ENCODE measurements around the gene CTSZ. TPM values are rescaled to one million over a fixed set of nuclear protein-coding genes. Genes with fewer than 3 reads are reported as not detected.
"Not testable (repeated sequence)": the region's sequence is repeated elsewhere in the genome, so short reads cannot be mapped to it uniquely, and the experiment has no call there.

The CTSZ gene
- total and polyA plus RNA-seq, 2 donors (not counting 1 experiment from before 2014, with no cell fraction given): 285 to 319 TPM

DNA sequence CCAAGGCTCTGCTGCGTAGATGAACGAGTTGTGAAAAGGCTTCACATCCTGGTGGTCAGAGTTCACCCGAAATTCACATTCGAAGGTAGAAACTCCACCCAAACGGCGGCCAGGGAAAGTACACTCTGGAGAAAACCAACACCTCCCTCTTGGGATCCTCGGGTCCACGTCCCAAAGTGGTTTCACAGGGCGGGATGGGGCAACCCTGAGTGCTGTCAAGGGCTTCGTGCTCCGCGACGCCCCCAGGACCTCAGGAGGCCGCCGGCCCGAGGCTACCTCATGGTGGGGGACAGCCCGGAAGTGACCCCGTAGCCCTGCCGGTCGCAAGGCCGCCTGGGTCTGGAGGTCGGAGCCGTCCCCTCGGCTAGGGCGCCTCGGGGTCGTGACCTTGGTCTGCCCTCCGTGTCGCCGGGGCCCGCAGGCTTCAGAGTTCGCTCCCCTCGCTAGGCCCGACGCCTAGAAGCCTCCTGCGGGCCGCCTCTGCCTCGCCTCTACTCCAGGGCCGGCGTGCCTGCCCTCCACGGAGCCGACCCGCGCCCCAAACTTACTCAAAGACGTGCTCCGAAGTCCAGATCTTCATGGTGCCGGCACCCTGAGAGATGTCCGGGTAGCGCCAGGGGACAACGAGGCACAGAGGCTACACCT, 35.2 kb upstream of the CTSZ start, which contains the start of gene PRELID3B:
Gene PRELID3B, minus strand, starts transcription at position 636 of the 645 bp plus-strand sequence. Its CDS starts 56 bp downstream, at position 580.
- Histone ChIP-seq H3K79me2 (ENCODE audit: control insufficient read depth, insufficient read depth, low read length) (peaks cover 61% of the 10 kb centered on the region), H3K9me3 (ENCODE audit: control extremely low read depth in 1 of 3, control insufficient read depth in 2 of 3, insufficient read depth in 1 of 3, low read length in 2 of 3) (no peaks in the 10 kb centered on the region), H3K27ac (ENCODE audit: low read length in 2 of 2) (peak within 1 kb of the TSS; percentile 69 to 89), H3K9ac (ENCODE audit: low read length) (peak within 1 kb of the TSS; percentile 88), H2AFZ (ENCODE audit: insufficient read depth, low read depth, low read length, poor library complexity, severe bottlenecking) (peak within 1 kb of the TSS; percentile 84), H3K36me3 (replicated peaks in 1 of 2; ENCODE audit: control extremely low read depth in 1 of 2, control insufficient read depth in 1 of 2, extremely low read depth in 1 of 2, insufficient read depth in 2 of 2, low read length in 1 of 2) (peaks cover 0 to 20% of the 10 kb centered on the region in 2 experiments), H3K4me3 (ENCODE audit: control extremely low read depth in 1 of 5, extremely low read depth in 1 of 5, insufficient read depth in 1 of 5, low read depth in 2 of 5, low read length in 4 of 5) (peak within 1 kb of the TSS; percentile 26 to 97 (median 84)), H3K4me2 (replicated peaks; ENCODE audit: low read depth, low read length, poor library complexity, severe bottlenecking) (peak within 1 kb of the TSS; percentile 92), H4K20me1 (ENCODE audit: control insufficient read depth, insufficient read depth, low read length, poor library complexity, severe bottlenecking) (peaks cover 33% of the 10 kb centered on the region), H3K4me1 (ENCODE audit: control insufficient read depth in 2 of 2, insufficient read depth in 2 of 2, low read length in 2 of 2) (peaks cover 45 to 47% of the 10 kb centered on the region in 2 donors), H3K27me3 (replicated peaks in 1 of 4; ENCODE audit: control extremely low read depth in 1 of 4, control insufficient read depth in 3 of 4, insufficient read depth in 4 of 4, low read length in 3 of 4) (no peaks in the 10 kb centered on the region)
- H3K4me3 Mint-ChIP-seq: peak within 1 kb of the TSS; percentile 94
- H3K4me1 Mint-ChIP-seq: peaks cover 53% of the 10 kb centered on the region
- 5% methylated on average over 49 of the region's 50 CpGs for WGBS (ENCODE audit: insufficient coverage)
- H3K27me3 Mint-ChIP-seq: no peaks in the 10 kb centered on the region
- H3K27ac Mint-ChIP-seq: peak within 1 kb of the TSS; percentile 93
- ChIA-PET CTCF (interaction anchor here (1.5 to 2.9 kb wide), 4 partner anchors 10 to 166 kb away, joined by 3 to 10 read pairs (median 5); partner anchors contain the start of gene ATP5F1E), POLR2A (interaction anchor here (1.6 to 2.4 kb wide), 2 partner anchors 10 to 153 kb away, joined by 4 to 28 read pairs; partner anchors contain the start of gene ATP5F1E)
- no peak for TF ChIP-seq CTCF (IDR thresholded peaks at IDR 0.05)
- no peak for TF ChIP-seq EZH2 (IDR thresholded peaks at IDR 0.05; ENCODE audit: borderline replicate concordance, insufficient read depth, low read depth, low read length, poor library complexity, severe bottlenecking)
- ATAC-seq (ENCODE audit: low read depth) (peak; percentile 6), DNase-seq (no peak)
- intact Hi-C loops (cut with micrococcal nuclease): loop anchor here (1.0 to 5.0 kb wide), 6 partner anchors 10 to 735 kb away; partner anchors contain the start of genes ATP5F1E, NELFCD and RAB22A
- no peaks in the 10 kb centered on the region for H3K9me3 Mint-ChIP-seq (ENCODE audit: insufficient read depth)

DNA sequence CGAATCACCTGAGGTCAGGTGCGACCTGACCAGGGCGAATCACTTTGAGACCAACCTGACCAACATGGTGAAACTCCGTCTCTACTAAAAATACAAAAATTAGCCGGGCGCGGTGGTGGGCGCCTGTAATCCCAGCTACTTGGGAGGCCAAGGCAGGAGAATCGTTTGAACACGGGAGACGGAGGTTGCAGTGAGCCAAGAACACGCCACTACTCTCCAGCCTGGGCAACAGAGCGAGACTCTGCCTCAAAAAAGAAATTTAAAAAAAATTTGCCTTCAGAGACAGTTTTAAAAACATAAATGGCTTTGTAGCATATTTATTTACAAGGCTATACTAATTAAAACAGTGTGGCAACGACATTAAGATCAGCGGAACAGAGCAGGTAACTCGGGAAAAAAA, 34.4 kb upstream of the CTSZ start:
- intact Hi-C loops (cut with micrococcal nuclease): loop anchor here (5.0 kb wide), 1 partner anchor 734 kb away; the partner anchor contains the start of gene RAB22A
- not testable (repeated sequence) for H2AFZ ChIP-seq (ENCODE audit: insufficient read depth, low read depth, low read length, poor library complexity, severe bottlenecking); H3K9me3 ChIP-seq (ENCODE audit: control extremely low read depth in 1 of 3, control insufficient read depth in 2 of 3, insufficient read depth in 1 of 3, low read length in 2 of 3); H3K27me3 ChIP-seq (replicated peaks in 1 of 4; ENCODE audit: control extremely low read depth in 1 of 4, control insufficient read depth in 3 of 4, insufficient read depth in 4 of 4, low read length in 3 of 4); H3K27ac Mint-ChIP-seq; ATAC-seq (ENCODE audit: low read depth); H3K27ac ChIP-seq (ENCODE audit: low read length in 2 of 2); H3K9me3 Mint-ChIP-seq (ENCODE audit: insufficient read depth); H3K27me3 Mint-ChIP-seq; DNase-seq
- Mint-ChIP-seq H3K4me1 (peaks cover 56% of the 10 kb centered on the region), H3K4me3 (peak overlapping the region; percentile 94)
- peak overlapping the region; percentile 92 for H3K4me2 ChIP-seq (replicated peaks; ENCODE audit: low read depth, low read length, poor library complexity, severe bottlenecking)
- POLR2A ChIA-PET: interaction anchor here (1.2 to 2.4 kb wide), 3 partner anchors 9 to 153 kb away, joined by 4 to 28 read pairs (median 5); partner anchors contain the start of gene ATP5F1E
- CTCF ChIA-PET: interaction anchor here (1.6 to 2.9 kb wide), 2 partner anchors 9 to 167 kb away, joined by 3 to 10 read pairs; partner anchors contain the start of gene ATP5F1E
- WGBS (ENCODE audit: insufficient coverage): 88% methylated on average over 11 of the region's 16 CpGs
- H3K79me2 ChIP-seq (ENCODE audit: control insufficient read depth, insufficient read depth, low read length): peaks cover 67% of the 10 kb centered on the region
- peaks cover 33% of the 10 kb centered on the region for H4K20me1 ChIP-seq (ENCODE audit: control insufficient read depth, insufficient read depth, low read length, poor library complexity, severe bottlenecking)
- peaks cover 45 to 47% of the 10 kb centered on the region in 2 donors for H3K4me1 ChIP-seq (ENCODE audit: control insufficient read depth in 2 of 2, insufficient read depth in 2 of 2, low read length in 2 of 2)
- peak overlapping the region in 3 of 5 experiments; percentile 80 to 97 (median 87) for H3K4me3 ChIP-seq (ENCODE audit: control extremely low read depth in 1 of 5, extremely low read depth in 1 of 5, insufficient read depth in 1 of 5, low read depth in 2 of 5, low read length in 4 of 5)
- peak overlapping the region; percentile 88 for H3K9ac ChIP-seq (ENCODE audit: low read length)
- peaks cover 0 to 28% of the 10 kb centered on the region in 2 experiments for H3K36me3 ChIP-seq (replicated peaks in 1 of 2; ENCODE audit: control extremely low read depth in 1 of 2, control insufficient read depth in 1 of 2, extremely low read depth in 1 of 2, insufficient read depth in 2 of 2, low read length in 1 of 2)
